Fibroblast of mammary gland (primary cell): ENCODE data around the gene LHX2.
A peak's percentile ranks its signal among the peaks of the same experiment; 100 is the strongest.
"Not testable (repeated sequence)": the region's sequence is repeated elsewhere in the genome, so short reads cannot be mapped to it uniquely, and the experiment has no call there.

ENCODE experiments used
- DNase-seq: peaks from one replicate; pipeline ENCODE4 v3.0.0-alpha.2; 2010; ENCODE audit warnings: low read depth
- H3K4me3 ChIP-seq: 2 replicates; pipeline ENCODE4 v1.5.1; 2011; ENCODE audit warnings: low read depth, mild to moderate bottlenecking, low read length, moderate library complexity; ENCODE audit not compliant: control insufficient read depth
- CTCF ChIP-seq: conservative IDR thresholded peaks from 2 replicates; pipeline ENCODE4 v1.5.1; 2011; ENCODE audit warnings: low read depth, low read length, inconsistent platforms; ENCODE audit not compliant: control insufficient read depth, insufficient read depth

Gene LHX2

DNA sequence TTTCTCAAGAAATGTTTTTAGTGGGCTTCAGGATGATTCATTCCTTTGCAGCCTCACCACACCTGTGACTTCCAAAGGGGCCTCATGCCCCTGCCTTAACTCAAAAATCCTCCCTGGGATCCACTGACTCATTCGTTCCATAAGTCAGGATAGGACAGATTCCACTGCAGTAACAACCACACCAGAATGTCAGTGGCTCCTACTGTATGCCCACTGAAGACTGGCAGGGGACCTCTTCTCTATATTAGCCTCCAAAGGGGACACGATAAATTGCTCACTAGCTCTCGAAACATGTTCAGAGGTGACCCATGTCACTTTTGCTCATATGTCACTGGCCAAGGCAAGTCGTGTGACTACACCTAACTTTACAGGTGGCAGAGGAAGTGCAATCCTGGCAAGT, 25.7 kb upstream of the LHX2 start:
- DNase-seq: no peak
- no peak for TF ChIP-seq CTCF
- H3K4me3 ChIP-seq: no peak overlapping the region

- no peak for TF ChIP-seq CTCF
- H3K4me3 ChIP-seq: no peak overlapping the region
- DNase-seq: no peak
These were observed 21.1 kb upstream of the LHX2 start for GRCh38 chr9:123990427-123990826.

- not testable (repeated sequence) for DNase-seq, H3K4me3 ChIP-seq
These were observed 18.9 kb upstream of the LHX2 start for GRCh38 chr9:123992679-123993078.

GRCh38 chr9:123996731-123997421, 14.7 kb upstream of the LHX2 start:
- peak; percentile 16 for DNase-seq
- H3K4me3 ChIP-seq: no peak overlapping the region
- TF ChIP-seq CTCF: no peak

DNA sequence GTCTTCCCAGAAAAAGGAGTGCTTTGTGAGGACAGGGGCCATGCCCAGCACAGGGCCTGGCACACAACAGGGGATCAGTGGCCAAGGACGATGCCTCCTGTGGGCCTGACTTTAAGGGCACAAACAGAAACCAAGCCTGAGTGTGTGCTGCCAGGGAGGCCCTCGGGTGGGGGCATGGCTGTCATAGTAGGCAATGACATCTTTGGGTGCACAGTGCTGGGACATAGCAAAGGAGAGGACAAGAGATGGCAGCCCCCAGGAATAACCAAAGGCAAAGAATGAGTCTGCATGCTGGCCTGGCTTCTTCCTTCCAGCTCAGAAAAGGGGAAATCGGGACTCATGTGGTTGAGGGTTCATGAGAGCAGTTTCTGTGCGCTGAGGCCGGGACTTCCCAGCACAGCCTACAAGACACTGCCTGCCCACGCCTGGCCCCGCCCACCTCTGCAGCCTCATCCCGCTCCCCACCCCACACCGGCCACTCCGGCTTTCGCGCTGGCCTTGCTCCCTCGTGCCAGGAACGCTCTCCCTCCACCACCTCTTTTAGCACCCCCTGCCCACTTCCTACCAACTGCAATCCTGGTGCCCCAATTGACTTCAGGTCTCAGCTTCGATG, 13.8 kb upstream of the LHX2 start:
- peak; percentile 16 for DNase-seq
- H3K4me3 ChIP-seq: no peak overlapping the region
- no peak for TF ChIP-seq CTCF

GRCh38 chr9:123998278-123998925, 13.2 kb upstream of the LHX2 start:
- TF ChIP-seq CTCF: no peak
- no peak for DNase-seq
- H3K4me3 ChIP-seq: no peak overlapping the region

GRCh38 chr9:123998970-123999621, 12.5 kb upstream of the LHX2 start:
- no peak for TF ChIP-seq CTCF

More at GRCh38 chr9:123998970-123999621, 12.5 kb upstream of the LHX2 start:
- no peak for DNase-seq
- H3K4me3 ChIP-seq: peak overlapping the region; percentile 2
